Tibial nerve (tissue), 4 donors: Measurements from ENCODE around the gene TSPAN3.

Experiments used
- EP300 ChIP-seq, 2 donors: sonication (generic); formaldehyde crosslinking; IDR thresholded peaks; one replicate each; pipeline ENCODE4 v1.6.1; 2017; ENCODE audit warnings: antibody characterized with exemption in 2 of 2, mild to moderate bottlenecking in 1 of 2
- TF ChIP-seq, protein P1 (sequence below), 5 experiments: fragments of 200-600 bp in 3 of 5; fragments of 450-650 bp in 2 of 5; sonication (generic) in 3 of 5; IDR thresholded peaks; one replicate each; pipeline ENCODE4 v1.5.1; 2016 to 2019; ENCODE audit warnings: antibody characterized with exemption in 5 of 5, mild to moderate bottlenecking in 3 of 5, moderate library complexity in 2 of 5

DNA sequence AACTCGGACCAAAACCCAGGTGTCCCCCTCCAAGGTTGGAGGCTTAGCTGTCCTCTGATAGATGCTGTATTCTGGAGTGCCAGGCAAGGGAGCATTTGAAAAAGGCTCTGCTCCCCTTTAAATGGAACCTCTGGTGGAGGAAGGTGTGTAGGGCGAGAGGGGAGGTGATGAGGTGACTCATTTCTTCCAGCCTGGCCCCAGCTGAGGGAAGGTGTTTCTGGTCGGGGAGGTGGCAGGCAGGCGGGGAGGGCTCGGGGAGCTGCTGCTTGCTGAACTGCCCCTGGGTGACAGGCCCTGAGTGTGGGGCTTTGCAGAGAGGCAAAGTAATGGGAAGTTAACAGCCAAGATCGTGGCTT lies 57.2 kb downstream of the TSPAN3 start:
- TF ChIP-seq, protein P1, sequence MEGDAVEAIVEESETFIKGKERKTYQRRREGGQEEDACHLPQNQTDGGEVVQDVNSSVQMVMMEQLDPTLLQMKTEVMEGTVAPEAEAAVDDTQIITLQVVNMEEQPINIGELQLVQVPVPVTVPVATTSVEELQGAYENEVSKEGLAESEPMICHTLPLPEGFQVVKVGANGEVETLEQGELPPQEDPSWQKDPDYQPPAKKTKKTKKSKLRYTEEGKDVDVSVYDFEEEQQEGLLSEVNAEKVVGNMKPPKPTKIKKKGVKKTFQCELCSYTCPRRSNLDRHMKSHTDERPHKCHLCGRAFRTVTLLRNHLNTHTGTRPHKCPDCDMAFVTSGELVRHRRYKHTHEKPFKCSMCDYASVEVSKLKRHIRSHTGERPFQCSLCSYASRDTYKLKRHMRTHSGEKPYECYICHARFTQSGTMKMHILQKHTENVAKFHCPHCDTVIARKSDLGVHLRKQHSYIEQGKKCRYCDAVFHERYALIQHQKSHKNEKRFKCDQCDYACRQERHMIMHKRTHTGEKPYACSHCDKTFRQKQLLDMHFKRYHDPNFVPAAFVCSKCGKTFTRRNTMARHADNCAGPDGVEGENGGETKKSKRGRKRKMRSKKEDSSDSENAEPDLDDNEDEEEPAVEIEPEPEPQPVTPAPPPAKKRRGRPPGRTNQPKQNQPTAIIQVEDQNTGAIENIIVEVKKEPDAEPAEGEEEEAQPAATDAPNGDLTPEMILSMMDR (IDR thresholded peaks at IDR 0.05): no peak
- no peak for TF ChIP-seq EP300 (IDR thresholded peaks at IDR 0.05)
